GM18520 (cell line): Measurements from ENCODE around the gene CTCF.
A peak's percentile ranks its signal among the peaks of the same experiment; 100 is the strongest.

Source experiments
- ATAC-seq: cut with Tn5 transposase; IDR thresholded peaks from one replicate; pipeline ENCODE4 v1.9.1; 2021; ENCODE audit not compliant: unreplicated experiment

The CTCF gene

GRCh38 chr16:67534431-67534830 is 27.9 kb upstream of the CTCF start:
- ATAC-seq: no peak

GRCh38 chr16:67535201-67535600 is 27.1 kb upstream of the CTCF start:
- ATAC-seq: no peak

DNA sequence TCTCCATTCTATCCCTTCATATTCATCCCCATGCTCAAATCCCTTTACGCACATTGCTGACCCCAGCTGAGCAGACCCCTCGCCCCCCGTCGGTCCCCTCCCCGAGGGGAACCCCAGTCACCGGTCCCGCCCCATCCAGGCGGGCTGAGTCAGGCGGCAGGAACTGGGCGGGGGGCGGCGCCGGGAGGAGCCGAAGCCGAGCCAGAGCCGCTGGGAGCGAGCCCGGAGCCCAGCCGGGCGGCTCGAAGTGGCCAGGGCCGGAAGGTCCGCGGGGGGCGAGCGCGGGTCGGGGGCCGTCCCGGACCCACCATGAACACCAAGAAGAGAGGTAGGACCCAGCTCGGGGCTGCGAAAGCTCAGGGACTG is 25.1 kb upstream of the CTCF start:
- peak; percentile 16 for ATAC-seq

DNA sequence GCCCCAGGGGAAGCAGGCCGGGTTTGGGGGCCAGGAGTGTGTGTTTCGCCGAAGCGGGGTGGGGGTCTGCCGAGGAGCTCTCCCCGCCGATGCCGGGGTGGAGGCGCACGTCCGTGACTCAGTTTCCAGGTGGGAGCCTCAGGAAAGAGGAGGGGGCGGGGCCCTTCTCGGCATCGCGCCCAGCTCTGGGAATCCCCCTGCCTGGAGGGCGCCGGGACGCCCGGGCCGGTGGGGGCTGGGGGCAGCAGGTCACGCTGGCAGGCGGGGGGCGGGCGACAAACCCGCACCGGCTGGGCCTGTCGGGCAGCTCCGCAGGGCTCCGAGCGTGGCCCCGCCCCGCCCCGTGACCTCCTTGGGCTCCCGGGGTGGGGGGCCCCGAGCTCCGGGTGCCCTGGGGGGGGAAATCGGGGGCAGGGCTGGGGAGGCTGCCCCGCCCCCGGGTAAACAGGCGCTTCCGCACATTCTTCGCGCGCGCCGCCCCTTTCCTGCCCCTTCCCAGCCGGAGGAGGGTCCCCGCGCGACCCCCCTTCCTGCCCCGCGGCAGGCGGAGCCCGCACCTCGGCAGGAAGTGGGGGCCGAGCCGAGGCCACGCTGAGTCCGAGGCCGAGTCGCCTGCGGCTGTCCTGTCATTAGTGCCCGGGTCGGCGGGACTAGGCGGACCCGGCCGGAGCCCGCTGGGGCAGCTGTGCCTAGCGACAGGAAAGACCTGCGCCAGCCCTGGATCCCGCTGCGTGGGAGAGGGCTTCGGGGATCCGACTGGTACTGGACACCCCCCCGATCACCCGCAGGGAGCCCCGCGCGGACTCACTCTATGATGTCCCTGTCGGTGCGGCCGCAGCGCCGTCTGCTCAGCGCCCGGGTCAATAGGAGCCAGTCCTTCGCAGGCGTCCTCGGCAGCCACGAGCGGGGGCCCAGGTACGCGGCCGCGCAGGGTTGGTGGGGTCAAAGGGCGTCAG is 24.4 kb upstream of the CTCF start:
- peak; percentile 41 for ATAC-seq

GRCh38 chr16:67538666-67539101 is 23.6 kb upstream of the CTCF start:
- ATAC-seq: no peak

DNA sequence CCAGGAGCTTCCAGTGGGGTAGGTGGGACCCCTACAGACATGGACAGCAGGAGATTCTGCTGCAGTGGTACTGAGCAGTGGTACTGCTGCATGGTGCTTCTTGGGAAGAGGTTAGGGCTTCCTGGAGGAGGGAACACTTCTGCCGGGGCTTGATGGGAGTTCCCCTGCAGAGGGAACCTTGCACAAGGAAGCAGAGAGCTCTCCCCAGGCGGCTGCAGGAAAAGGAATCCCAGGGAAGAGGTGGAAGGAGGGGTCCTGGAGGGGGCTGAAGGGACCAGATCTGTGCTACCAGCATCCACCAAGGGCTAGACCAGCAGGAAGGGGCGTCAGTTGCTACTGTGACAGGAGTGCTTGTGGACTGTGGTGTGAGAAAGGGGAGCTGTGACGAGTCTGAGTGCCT is 23.1 kb upstream of the CTCF start:
- ATAC-seq: no peak

DNA sequence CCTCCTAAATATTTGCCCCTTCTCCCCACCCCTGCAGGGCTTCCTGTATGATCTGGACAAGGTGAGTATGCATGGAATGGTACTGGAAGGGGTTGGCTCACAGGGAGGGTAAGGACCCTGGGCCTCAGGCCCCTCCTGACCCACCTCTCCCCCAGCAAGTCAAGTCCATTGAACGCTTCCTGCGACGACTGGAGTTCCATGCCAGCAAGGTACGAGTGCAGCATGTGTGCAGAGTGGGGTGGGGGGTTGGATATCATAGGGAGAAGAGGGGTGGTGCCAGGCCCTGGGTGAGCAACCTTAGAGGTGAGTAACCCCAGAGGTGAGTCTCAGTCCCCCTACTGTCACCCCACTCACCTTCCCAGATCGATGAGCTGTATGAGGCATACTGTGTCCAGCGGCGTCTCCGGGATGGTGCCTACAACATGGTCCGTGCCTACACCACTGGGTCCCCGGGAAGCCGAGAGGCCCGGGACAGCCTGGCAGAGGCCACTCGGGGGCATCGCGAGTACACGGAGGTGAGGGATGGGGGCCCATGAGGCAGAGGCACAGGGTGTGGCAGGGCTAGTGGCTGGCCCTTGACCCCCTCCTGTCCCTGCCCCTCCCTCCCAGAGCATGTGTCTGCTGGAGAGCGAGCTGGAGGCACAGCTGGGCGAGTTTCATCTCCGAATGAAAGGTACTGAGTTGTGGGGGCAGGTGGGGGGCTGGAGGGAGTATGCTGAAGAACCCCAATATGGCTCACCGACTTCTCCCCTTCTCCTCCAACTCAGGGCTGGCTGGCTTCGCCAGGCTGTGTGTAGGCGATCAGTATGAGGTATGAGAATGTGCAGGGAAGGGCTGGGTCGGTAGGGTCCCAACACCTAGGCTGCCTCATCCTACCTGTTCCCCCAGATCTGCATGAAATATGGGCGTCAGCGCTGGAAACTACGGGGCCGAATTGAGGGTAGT is 22.4 kb upstream of the CTCF start:
- no peak for ATAC-seq

DNA sequence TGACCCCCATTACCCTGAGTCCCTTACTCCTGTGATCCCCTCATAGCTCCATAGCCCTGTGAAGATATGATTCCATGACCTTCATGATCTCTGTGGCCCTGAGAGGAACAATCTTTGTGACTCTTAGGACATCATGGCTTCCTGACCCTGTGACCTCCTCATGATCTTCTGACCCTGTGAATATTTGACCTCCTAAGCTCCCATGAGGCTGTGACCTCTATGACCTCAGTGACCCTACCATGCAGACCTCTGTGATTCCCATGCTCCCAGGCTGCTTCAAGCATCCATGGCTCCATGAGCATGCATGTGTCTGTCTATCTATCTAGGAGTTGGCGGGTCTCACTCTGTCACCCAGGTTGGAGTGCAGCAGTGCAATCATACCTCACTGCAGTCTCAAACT is 21.6 kb upstream of the CTCF start:
- no peak for ATAC-seq

DNA sequence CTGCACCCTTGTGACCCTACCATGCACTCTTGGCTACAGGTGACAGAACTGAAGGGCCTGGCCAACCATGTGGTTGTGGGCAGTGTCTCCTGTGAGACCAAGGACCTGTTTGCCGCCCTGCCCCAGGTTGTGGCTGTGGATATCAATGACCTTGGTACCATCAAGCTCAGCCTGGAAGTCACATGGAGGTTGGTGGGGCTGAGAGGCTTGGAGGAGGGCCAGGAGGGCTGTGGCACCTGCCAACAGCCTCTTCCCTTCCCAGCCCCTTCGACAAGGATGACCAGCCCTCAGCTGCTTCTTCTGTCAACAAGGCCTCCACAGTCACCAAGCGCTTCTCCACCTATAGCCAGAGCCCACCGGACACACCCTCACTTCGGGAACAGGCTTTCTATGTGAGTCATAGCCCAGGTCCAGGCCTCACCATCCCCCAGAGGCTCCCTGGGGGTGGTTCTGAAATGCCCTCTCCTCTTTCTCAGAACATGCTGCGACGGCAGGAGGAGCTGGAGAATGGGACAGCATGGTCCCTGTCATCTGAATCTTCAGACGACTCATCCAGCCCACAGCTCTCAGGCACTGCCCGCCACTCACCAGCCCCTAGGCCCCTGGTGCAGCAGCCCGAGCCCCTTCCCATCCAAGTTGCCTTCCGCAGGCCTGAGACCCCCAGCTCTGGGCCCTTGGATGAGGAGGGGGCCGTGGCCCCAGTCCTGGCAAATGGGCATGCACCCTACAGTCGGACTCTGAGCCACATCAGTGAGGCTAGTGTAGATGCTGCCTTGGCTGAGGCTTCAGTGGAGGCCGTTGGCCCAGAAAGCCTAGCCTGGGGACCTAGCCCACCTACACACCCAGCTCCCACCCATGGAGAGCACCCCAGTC is 20.7 kb upstream of the CTCF start:
- ATAC-seq: no peak

DNA sequence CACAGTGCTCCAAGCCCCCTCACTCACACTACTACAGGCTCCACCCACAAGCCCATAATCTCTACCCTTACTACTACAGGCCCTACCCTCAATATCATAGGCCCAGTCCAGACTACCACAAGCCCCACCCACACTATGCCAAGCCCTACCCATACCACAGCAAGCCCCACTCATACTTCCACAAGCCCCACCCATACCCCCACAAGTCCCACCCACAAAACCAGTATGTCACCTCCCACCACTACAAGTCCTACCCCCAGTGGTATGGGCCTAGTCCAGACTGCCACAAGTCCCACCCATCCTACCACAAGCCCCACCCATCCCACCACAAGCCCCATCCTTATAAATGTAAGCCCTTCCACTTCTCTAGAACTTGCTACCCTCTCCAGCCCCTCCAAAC is 19.9 kb upstream of the CTCF start:
- ATAC-seq: no peak

GRCh38 chr16:67543036-67543435 is 19.3 kb upstream of the CTCF start:
- ATAC-seq: no peak

GRCh38 chr16:67543582-67543981 is 18.7 kb upstream of the CTCF start:
- ATAC-seq: no peak

GRCh38 chr16:67544329-67544841 is 17.9 kb upstream of the CTCF start:
- no peak for ATAC-seq

DNA sequence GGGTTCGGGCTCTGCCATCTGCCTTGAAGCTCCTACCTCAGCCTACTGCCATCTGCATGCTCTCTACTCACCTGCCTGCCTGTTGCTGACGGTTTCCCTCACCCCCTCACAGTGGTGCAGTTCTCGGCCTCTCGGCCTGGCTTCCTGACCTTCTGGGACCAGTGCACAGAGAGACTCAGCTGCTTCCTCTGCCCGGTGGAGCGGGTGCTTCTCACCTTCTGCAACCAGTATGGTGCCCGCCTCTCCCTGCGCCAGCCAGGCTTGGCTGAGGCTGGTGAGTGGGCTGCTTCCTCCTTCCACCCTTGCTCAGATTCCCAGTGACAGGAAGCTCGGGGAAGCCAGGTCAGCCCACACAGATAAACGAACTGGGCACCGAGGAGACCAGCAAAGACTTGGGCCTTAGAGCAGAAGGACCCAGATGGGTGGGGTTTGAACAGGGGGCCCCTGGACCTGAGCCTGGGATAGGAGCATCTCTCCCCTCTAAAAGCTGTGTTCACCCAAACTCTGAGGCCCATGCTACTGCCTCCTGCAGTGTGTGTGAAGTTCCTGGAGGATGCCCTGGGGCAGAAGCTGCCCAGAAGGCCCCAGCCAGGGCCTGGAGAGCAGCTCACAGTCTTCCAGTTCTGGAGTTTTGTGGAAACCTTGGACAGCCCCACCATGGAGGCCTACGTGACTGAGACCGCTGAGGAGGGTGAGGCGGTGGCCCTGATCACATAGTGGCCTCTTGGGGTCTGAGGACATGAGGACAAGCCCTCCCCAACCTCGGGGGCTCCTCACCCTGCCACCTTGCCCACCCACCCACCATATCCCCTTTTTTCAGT is 17.3 kb upstream of the CTCF start:
- no peak for ATAC-seq

GRCh38 chr16:67545665-67546024 is 16.7 kb upstream of the CTCF start:
- no peak for ATAC-seq

DNA sequence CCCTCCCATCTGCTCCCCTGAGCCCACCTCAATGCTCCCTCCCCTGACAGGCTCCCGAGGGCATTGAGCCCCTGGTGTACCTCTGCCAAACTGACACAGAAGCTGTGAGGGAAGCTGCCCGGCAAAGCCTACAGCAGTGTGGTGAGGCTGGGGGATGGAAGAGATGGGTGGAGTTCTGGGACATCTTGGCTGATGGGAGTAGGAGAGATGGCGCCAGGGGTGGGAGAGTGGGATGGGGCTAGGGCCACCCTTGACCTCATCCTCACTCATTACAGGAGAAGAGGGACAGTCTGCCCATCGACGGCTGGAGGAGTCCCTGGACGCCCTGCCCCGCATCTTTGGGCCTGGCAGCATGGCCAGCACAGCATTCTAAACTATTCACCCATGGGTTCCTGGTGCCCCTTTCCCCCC is 16.2 kb upstream of the CTCF start:
- ATAC-seq: no peak

- no peak for ATAC-seq
These were observed 15.4 kb upstream of the CTCF start for GRCh38 chr16:67546761-67547422.

GRCh38 chr16:67547423-67548264 is 14.7 kb upstream of the CTCF start:
- ATAC-seq: no peak
